H1 (cell line): ENCODE measurements around the gene H1-8. TPM values are rescaled to one million over a fixed set of nuclear protein-coding genes. Genes with fewer than 3 reads are reported as not detected.

ENCODE experiments used
- HDAC2 ChIP-seq, 2 experiments: fragments of 300-600 bp in 1 of 2; sonication (generic) in 1 of 2; IDR thresholded peaks; 2 replicates each; pipeline ENCODE4 v1.6.1; 2011 to 2012; ENCODE audit warnings: low read depth in 2 of 2, low read length in 2 of 2, mild to moderate bottlenecking in 2 of 2, moderate library complexity in 2 of 2, borderline replicate concordance in 1 of 2, inconsistent platforms in 1 of 2
- POU5F1 ChIP-seq: IDR thresholded peaks from 2 replicates; pipeline ENCODE4 v1.6.1; 2011; ENCODE audit warnings: low read depth, mild to moderate bottlenecking, low read length, moderate library complexity
- RXRA ChIP-seq: IDR thresholded peaks from 2 replicates; pipeline ENCODE4 v1.6.1; 2011; ENCODE audit warnings: low read depth, mild to moderate bottlenecking, low read length, moderate library complexity; ENCODE audit not compliant: insufficient read depth
- SAP30 ChIP-seq: fragments of 300-600 bp; sonication (generic); IDR thresholded peaks from 2 replicates; pipeline ENCODE4 v1.7.1; 2012; ENCODE audit warnings: low read length, moderate library complexity, mild to moderate bottlenecking, inconsistent platforms; ENCODE audit not compliant: insufficient read depth, insufficient replicate concordance
- ZNF274 ChIP-seq: IDR thresholded peaks from 2 replicates; pipeline ENCODE4 v1.7.0; 2012; ENCODE audit warnings: low read length, borderline replicate concordance; ENCODE audit errors: extremely low read depth
- polyA plus RNA-seq, 7 experiments: library from polyadenylated mRNA; depleted of rRNA in 3 of 7; stranded (reverse) in 5 of 7; unstranded in 2 of 7; fragments of >200 nt in 5 of 7; fragments of 200-250 nt in 2 of 7; gene quantifications; 1 replicate in 5 of 7; 2 replicates in 1 of 7; 4 replicates in 1 of 7; pipeline versions ENCODE4 v1.2.1 to v1.2.3, GENCODE V29; 2011 to 2013; ENCODE audit warnings: missing spikeins in 2 of 7, mixed read lengths in 2 of 7
- total RNA-seq: library from RNA; stranded (reverse); fragmentation: NEBNext Ultra II Directional; extraction: Animal tissue kit (Norgen Biotek cat#: 25700); gene quantifications from 2 replicates; pipeline ENCODE4 v1.2.1, GENCODE V29; 2021

The H1-8 gene
- total and polyA plus RNA-seq, 2 of the 8 experiments (the other 6 are each of a cell fraction or from before 2014, with no cell fraction given), result not detected

DNA sequence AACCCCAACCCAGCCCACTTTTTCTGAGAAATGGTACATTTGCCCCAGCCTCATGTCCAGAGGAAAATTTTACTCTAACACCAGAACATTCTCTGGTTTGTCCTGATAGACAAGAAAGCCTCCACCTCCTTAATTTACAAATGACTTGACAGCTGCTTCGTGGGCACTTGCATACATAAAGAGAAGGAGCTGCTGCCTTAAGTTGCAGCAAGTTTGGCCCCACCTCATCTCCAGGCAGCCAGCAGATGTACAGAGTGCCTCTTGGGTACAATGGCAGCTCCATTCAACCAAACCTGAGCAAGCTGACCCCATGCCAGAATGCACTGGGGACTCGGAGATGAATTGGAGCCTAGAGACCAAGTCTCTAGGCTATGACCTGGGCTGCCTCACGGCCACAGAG lies 6.2 kb upstream of the H1-8 start (continued):
- TF ChIP-seq RXRA (no peak), ZNF274 (no peak), SAP30 (no peak), HDAC2 (IDR thresholded peaks at IDR 0.05; ENCODE audit: borderline replicate concordance in 1 of 2, low read depth in 2 of 2, low read length in 2 of 2) (no peak), POU5F1 (no peak)
